ENCODE results near the gene JAKMIP1. TPM values are rescaled to one million over a fixed set of nuclear protein-coding genes. Genes with fewer than 3 reads are reported as not detected.
"Not testable (repeated sequence)": the region's sequence is repeated elsewhere in the genome, so short reads cannot be mapped to it uniquely, and the experiment has no call there.

The JAKMIP1 gene
- total RNA-seq, 1 experiment from 2014 or later = not detected

GRCh38 chr4:6020613-6021012 lies 179.7 kb downstream of the JAKMIP1 start:
- DNase-seq = no peak
- no peaks in the 10 kb centered on the region for H3K9me3 ChIP-seq
- no peaks in the 10 kb centered on the region for H3K36me3 ChIP-seq
- no peaks in the 10 kb centered on the region for H3K27me3 ChIP-seq
- H3K4me3 ChIP-seq = no peak overlapping the region

- Histone ChIP-seq H3K4me3 (no peak overlapping the region), H3K36me3 (no peaks in the 10 kb centered on the region), H3K27me3 (no peaks in the 10 kb centered on the region), H3K9me3 (no peaks in the 10 kb centered on the region)
- no peak for DNase-seq
Measured at GRCh38 chr4:6019316-6020263, 180.8 kb downstream of the JAKMIP1 start.

GRCh38 chr4:6018331-6018730 lies 182.0 kb downstream of the JAKMIP1 start, which contains the start of gene C4orf50:
TSS of gene C4orf50 (minus strand) at chr4:6018431.
- Histone ChIP-seq H3K9me3 (no peaks in the 10 kb centered on the region), H3K4me3 (no peak within 1 kb of the TSS), H3K36me3 (no peaks in the 10 kb centered on the region), H3K27me3 (no peaks in the 10 kb centered on the region)
- DNase-seq = no peak

- Histone ChIP-seq H3K4me3 (no peak overlapping the region), H3K27me3 (no peaks in the 10 kb centered on the region), H3K9me3 (no peaks in the 10 kb centered on the region), H3K36me3 (no peaks in the 10 kb centered on the region)
- no peak for DNase-seq
Measured at GRCh38 chr4:6017800-6018199, 182.5 kb downstream of the JAKMIP1 start.

GRCh38 chr4:6017030-6017429 lies 183.3 kb downstream of the JAKMIP1 start:
- Histone ChIP-seq H3K4me3 (no peak overlapping the region), H3K9me3 (no peaks in the 10 kb centered on the region), H3K36me3 (no peaks in the 10 kb centered on the region), H3K27me3 (no peaks in the 10 kb centered on the region)
- no peak for DNase-seq

GRCh38 chr4:6013564-6013963 lies 186.8 kb downstream of the JAKMIP1 start:
- H3K4me3 ChIP-seq = no peak overlapping the region
- no peaks in the 10 kb centered on the region for H3K36me3 ChIP-seq
- no peaks in the 10 kb centered on the region for H3K9me3 ChIP-seq
- no peak for DNase-seq
- 0 out of 2 replicates have a peak, but pooled peaks cover under 1% of the 10 kb centered on the region for H3K27me3 ChIP-seq

GRCh38 chr4:6012200-6012599 lies 188.1 kb downstream of the JAKMIP1 start:
- Histone ChIP-seq H3K27me3 (peaks cover 3% of the 10 kb centered on the region; the same call in 1 of the 2 replicates), H3K4me3 (no peak overlapping the region), H3K9me3 (no peaks in the 10 kb centered on the region), H3K36me3 (no peaks in the 10 kb centered on the region)
- DNase-seq = no peak

- Histone ChIP-seq H3K9me3 (no peaks in the 10 kb centered on the region), H3K27me3 (peaks cover 3% of the 10 kb centered on the region; the same call in 1 of the 2 replicates), H3K36me3 (no peaks in the 10 kb centered on the region), H3K4me3 (no peak overlapping the region)
- no peak for DNase-seq
Measured at GRCh38 chr4:6011686-6012085, 188.7 kb downstream of the JAKMIP1 start.

GRCh38 chr4:6011271-6011671 lies 189.1 kb downstream of the JAKMIP1 start:
- Histone ChIP-seq H3K9me3 (no peaks in the 10 kb centered on the region), H3K4me3 (no peak overlapping the region), H3K27me3 (peaks cover 3% of the 10 kb centered on the region; the same call in 1 of the 2 replicates), H3K36me3 (no peaks in the 10 kb centered on the region)
- no peak for DNase-seq

GRCh38 chr4:6010789-6011188 lies 189.6 kb downstream of the JAKMIP1 start:
- DNase-seq = no peak
- H3K9me3 ChIP-seq = no peaks in the 10 kb centered on the region
- H3K4me3 ChIP-seq = no peak overlapping the region
- H3K27me3 ChIP-seq = peaks cover 3% of the 10 kb centered on the region; the same call in 1 of the 2 replicates
- H3K36me3 ChIP-seq = no peaks in the 10 kb centered on the region

GRCh38 chr4:6009452-6009851 lies 190.9 kb downstream of the JAKMIP1 start:
- Histone ChIP-seq H3K27me3 (peaks cover 3% of the 10 kb centered on the region; the same call in 1 of the 2 replicates), H3K36me3 (no peaks in the 10 kb centered on the region), H3K4me3 (no peak overlapping the region), H3K9me3 (no peaks in the 10 kb centered on the region)
- no peak for DNase-seq

GRCh38 chr4:6008766-6009385 lies 191.5 kb downstream of the JAKMIP1 start:
- Histone ChIP-seq H3K36me3 (no peaks in the 10 kb centered on the region), H3K9me3 (no peaks in the 10 kb centered on the region), H3K4me3 (no peak overlapping the region), H3K27me3 (peaks cover 3% of the 10 kb centered on the region; the same call in 1 of the 2 replicates)
- DNase-seq = no peak

GRCh38 chr4:6008092-6008551 lies 192.2 kb downstream of the JAKMIP1 start:
- peak; percentile 6 for DNase-seq
- Histone ChIP-seq H3K9me3 (no peaks in the 10 kb centered on the region), H3K36me3 (no peaks in the 10 kb centered on the region), H3K27me3 (peaks cover 3% of the 10 kb centered on the region; the same call in 1 of the 2 replicates), H3K4me3 (no peak overlapping the region)

- DNase-seq = no peak
- no peaks in the 10 kb centered on the region for H3K36me3 ChIP-seq
- peaks cover 3% of the 10 kb centered on the region; the same call in 1 of the 2 replicates for H3K27me3 ChIP-seq
Measured at GRCh38 chr4:6005175-6005574, 195.2 kb downstream of the JAKMIP1 start.

GRCh38 chr4:6003485-6003884 lies 196.9 kb downstream of the JAKMIP1 start:
- H3K36me3 ChIP-seq, H3K27me3 ChIP-seq, H3K4me3 ChIP-seq, DNase-seq, H3K9me3 ChIP-seq: not testable (repeated sequence)

More at GRCh38 chr4:6005175-6005574, 195.2 kb downstream of the JAKMIP1 start:
- Histone ChIP-seq H3K4me3 (no peak overlapping the region), H3K9me3 (no peaks in the 10 kb centered on the region)

- Histone ChIP-seq H3K9me3 (no peaks in the 10 kb centered on the region), H3K36me3 (no peaks in the 10 kb centered on the region), H3K27me3 (no peaks in the 10 kb centered on the region), H3K4me3 (no peak overlapping the region)
- no peak for DNase-seq
Measured at GRCh38 chr4:6002926-6003325, 197.4 kb downstream of the JAKMIP1 start.

- no peaks in the 10 kb centered on the region for H3K9me3 ChIP-seq
- no peak overlapping the region for H3K4me3 ChIP-seq
- DNase-seq = no peak
Measured at GRCh38 chr4:6002492-6002833, 197.9 kb downstream of the JAKMIP1 start.

More at GRCh38 chr4:6002492-6002833, 197.9 kb downstream of the JAKMIP1 start:
- H3K27me3 ChIP-seq = no peaks in the 10 kb centered on the region
- no peaks in the 10 kb centered on the region for H3K36me3 ChIP-seq

Data from MG63 (cell line).